Myocyte (in vitro differentiated cells): ENCODE data around the gene ATF5. TPM values are rescaled to one million over a fixed set of nuclear protein-coding genes. Genes with fewer than 3 reads are reported as not detected.
"Not testable (repeated sequence)": the region's sequence is repeated elsewhere in the genome, so short reads cannot be mapped to it uniquely, and the experiment has no call there.

Experiments
- DNase-seq: peaks from one replicate; pipeline ENCODE4 v3.0.0-alpha.2; 2012; ENCODE audit warnings: low read depth
- total RNA-seq: library from RNA; depleted of rRNA; stranded (reverse); fragments of >200 nt; gene quantifications from 2 replicates; pipeline ENCODE4 v1.2.3, GENCODE V29; 2014

The ATF5 gene
- total RNA-seq, 1 donor from 2014 or later = 32.8 TPM

DNA sequence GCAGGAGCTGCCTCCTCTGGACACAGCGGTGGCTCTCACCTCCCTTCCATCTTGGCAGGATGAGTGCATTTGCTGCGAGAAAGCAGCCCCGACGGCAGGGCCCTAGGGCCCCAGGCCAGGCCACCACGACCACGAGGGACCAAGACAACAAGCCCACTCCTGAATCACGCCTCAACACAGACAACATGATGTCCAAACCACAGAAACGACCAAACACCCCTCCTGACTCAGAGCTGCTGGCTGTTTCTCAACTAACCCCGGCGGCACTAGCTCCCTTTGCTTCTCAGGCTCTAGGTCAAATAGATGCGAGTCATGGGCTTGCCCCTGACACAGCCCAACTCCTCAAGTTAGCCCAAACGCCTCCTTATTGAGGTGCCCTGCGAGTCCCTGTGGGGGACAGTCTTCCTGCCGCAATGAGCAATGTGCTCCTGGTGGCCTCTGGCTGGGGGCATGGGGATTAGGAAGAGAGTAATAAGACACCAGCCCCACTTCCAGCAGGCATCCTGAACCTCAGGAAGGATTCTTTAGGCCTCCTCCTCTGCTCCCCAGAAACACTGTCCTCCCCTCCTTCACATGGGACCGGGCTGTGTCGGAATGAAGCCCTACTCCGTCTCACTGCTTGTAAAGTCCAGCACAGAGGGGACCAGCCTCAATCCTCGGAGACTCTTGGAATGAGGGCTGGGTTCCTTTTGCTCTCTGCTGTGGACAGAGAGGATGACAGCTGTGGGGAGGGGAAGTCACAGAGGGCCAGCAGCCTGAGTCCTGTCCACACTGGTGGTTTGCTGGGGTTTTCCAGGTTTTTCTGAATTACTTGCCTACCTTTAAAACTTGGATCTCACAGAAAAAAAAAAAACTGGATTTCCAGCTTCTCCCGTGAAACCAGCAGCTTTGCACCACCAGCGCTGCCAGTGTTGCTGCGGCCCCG lies 6.9 kb upstream of the ATF5 start:
- peak; percentile 78 for DNase-seq

DNA sequence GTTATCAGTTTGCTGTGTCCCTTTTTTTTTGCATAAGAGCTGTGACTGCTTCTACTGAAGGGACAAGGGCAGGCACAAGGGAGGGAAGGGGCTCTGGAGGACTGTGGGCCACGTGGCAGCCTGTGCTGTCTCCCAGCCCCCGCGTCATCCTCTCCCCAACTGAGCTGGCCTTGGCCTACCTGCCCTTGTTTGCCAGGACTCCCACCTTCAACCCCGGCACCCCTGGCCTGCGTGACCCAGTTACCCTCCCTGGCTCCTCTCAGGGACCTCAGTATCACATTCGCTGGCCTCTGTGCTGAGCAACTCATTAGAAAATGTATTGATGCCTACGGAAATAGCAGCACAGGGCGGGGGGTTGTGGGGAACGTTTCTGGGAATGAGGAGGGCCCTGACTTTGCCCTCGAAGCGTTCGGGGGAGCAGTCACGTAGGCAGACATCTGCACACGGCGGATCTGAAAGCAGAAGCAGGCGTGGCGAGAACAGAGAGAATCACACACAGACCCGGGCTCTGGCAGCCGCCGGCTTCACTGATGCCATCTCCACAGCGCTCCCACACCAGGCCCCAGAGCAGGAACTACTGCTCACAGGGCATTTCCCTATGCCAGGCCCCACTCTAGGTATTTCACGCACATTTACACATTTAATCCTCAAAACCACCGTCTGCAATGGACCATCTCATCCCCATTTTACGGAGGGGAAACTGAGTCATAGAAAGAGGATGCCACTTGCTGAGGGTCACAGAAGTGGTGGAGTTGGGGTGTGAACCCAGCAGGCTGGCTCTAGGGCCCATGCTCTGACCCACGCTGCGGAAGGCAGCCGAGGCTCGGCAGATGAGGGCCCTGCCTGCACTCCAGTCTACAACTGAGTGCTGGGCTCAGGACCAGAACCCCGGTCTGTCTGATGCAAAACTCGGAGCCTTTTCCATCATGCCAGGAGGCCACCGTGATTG lies 5.7 kb upstream of the ATF5 start:
- no peak for DNase-seq

DNA sequence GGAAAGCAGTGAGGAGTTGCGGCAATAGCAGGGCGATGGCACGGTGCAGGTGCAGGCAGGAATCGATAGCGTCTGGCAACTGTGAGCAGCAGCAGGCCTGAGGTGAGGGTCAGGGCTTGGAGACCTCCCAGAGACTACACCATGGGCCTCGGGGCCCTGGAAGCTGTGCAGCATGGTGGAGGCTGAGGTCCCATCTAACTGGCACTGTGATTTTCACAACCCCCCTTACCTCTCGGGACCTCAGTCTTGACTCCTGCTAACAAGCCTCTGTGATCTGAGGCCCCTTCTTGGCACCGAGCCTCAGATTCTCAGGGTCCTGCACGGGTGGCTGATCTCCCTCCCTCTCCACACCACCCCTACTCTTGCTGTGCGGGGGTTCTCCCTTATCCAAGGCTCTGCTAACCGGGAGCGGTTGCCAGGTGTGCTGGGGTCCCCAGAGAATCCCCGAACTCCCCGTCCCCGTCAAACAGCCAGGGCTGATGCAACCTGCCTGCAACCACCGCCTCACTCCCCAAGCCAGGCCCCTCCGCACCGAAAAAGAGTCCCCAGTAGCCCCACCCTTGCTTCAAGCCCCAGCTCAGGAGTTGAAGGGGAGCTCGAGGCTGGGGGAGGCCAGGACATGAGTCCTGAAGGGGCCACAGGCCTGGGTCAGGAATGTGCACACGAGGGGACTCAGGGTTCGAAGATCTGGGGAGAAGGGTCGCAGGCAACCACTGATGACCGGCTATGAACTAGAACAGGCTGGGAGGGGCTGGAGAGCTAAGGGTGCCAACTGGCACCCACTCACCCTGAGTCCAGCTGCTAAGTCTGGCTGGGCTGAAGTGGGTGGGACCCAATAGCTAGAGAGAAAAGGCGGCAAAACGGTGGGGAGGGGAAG lies 4.8 kb upstream of the ATF5 start:
- no peak for DNase-seq

DNA sequence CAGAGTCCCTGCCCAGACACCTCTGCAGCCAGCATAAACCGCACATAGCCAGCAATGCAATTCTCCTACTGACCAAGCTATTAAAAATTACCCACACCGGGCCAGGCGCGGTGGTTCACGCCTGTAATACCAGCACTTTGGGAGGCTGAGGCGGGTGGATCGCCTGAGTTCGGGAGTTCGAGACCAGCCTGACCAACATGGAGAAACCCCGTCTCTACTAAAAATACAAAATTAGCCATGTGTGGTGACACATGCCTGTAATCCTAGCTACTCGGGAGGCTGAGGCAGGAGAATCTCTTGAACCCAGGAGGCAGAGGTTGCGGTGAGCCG lies 4.2 kb upstream of the ATF5 start:
- not testable (repeated sequence) for DNase-seq

DNA sequence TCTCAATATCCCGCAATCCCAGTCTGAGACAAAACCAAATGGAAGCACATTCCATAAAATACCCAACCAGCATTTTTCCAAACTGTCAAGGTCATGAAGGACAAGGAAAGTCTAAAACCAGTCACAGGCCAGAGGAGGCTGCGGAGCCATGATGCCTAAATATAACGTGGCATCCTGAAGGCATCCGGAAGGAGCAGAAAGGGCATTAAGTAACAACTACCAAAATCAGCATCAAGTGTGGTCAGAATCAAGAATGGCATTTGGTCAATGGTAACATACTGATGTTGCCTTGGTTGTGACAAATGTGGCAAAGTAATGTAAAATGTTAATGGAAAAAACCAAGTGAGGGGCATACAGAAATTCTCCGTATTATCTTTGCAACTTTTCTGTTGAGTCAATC lies 3.5 kb upstream of the ATF5 start:
- peak; percentile 32 for DNase-seq

DNA sequence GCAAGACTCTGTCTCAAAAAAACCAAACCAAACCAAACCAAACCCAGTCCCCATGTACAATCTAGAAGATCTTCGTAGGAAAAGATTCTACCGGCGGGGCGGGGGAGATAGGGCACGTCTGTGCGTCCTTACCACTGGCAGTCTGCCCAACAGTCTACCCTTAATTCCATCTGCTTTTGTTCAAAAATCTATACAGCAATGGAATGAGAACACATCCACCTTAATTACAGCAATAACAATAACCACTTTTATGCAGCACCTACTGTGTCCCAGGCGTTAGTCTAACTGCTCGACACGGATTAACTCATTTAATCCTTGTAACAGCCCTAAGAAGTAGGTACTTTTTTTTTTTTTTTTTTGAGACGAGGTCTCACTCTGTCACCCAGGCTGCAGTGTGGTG lies 2.5 kb upstream of the ATF5 start:
- DNase-seq = no peak

DNA sequence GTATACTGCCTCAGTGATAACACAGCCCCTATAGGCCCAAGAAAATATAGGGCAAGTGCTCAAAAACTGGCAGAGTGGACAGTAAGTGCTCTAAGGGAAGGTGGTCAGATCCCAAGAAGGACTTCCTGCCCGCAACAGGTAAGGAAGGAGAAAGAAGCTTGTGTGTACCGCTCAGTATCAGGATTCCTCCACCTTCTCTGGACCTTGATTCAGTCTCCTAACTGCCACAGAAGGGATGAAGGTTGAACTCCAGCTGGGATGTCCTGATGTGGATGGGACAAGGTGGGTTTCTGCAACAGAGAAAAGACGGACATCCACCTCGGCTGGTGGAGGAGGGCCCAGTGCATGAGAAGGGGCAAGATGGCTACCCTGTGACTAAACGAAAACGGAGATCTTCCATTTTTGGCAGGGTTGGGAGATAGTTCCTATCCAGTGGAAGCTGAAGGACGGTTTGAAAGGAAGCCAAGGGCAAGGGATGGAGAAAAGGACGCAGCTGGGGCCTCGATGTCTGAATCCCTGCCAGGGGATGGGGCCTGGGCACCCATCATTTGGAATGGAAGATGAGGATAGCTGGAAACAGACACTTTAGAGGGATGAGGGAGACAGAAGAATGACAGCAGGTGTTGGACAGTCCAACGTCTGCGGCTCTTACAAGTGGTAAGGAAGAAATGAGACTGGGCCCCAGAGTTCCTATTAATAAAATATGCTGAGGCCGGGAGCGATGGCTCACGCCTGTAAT lies 1.3 kb upstream of the ATF5 start:
- DNase-seq = peak; percentile 68

DNA sequence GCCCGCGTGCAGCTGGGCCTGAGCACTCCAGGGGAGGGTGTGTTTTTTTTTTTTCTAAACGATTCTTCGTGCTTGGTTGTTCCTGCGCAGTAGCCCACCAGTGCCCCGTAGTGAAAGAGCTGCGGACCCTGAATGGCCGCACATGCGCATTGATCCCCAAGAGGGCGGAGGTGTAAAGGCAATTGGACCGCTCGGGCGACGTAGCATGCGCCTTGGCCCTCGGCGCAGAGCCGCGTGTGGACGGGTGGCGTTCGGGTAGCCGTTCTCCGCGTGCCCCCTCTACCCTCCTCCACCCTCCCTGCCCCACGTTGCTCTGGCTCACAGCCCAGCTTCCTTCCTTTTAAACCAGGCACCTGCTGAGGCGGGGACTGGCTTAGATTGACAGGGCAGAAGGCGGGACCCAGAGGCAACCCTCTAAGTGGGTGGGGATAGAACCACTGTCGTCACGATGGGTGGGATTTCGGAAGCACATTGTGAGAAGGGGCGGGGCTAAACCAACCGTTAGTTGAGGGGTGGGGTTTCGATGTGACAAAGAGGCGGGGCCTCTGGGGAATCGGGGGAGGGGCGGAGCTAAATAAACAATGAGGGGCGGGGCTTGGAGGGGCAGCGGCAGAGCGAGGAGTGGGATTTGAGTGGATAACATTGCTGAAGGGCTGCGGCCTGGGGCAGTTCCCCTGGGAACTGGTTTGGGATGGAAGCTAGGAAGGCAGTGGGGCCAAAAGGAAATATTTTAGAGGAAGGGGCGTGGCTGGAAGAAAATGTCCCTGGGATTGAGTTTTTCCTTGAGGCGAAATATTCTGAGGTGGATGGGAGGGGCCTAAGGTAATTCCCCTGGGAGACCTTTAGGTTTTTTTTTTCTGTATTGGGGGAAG lies 842 bp downstream of the ATF5 start:
- peak; percentile 95 for DNase-seq

DNA sequence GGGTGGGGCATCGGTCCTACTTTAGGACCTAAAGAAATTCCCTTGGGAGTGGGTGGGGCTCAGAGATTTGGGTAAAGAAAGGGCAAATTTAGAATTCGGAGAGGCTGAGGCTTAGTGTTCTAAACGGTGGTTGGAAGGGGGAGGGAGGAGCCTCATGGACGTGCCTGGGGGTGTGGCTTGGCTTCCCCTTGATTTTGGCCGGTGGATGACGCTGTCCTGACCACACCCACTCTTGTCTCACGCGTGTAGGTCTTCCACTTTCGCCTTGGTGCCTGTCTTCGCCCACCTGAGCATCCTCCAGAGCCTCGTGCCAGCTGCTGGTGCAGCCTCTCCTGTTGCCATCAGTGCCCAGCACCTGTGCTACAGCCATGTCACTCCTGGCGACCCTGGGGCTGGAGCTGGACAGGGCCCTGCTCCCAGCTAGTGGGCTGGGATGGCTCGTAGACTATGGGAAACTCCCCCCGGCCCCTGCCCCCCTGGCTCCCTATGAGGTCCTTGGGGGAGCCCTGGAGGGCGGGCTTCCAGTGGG lies 1.5 kb downstream of the ATF5 start:
- no peak for DNase-seq

DNA sequence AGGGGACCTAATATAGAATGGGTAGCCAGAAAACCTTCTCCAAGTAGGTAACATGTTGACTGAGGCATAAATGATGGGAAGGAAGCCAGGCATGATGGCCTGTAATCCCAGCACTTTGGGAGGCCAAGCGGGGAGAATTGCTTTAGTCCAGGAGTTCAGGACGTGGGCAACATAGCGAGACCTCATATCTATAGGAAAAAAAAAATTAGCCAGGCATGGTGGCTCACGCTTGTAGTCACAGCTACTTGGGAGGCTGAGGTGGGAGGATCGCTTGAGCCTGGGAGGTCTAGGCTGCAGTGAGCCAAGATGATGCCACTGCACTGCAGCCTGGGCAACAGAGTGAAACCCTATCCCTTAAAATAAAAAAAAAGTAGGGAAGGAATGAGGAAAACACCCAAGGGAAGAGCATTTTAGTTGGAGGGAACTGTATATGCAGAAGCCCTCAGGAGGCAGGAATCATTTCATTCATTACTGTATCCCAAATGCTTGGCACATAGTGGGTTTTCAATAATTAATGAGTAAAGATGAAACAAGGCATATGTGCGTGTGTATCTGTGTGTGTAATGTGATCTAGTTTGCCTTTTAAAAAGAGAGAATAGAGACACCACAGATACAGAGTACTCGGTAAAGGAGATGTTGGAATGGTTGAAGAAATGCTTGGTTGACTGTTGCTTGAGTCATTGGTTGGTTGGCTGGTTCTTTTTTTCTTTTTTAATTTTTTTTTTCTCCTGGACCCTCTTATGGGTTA lies 2.5 kb downstream of the ATF5 start:
- DNase-seq = no peak

DNA sequence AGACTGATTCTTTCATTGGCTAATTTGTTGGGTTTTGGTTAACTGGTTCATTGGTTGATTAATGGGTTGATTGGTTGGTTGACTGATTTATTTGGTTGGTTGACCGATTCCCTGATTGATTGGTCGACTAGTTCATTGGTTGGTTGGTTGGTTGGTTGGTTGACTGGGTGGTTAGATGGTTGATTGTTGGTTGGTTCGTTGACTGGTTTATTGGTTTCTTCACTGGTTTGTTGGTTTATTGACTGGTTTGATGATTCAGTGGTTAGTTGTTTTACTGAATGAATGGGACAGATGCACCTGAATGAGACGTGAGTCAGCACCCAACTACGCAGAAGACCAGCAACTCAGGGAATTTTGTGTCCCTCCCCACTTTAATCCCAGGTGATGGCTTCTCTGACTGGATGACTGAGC lies 3.0 kb downstream of the ATF5 start:
- DNase-seq = no peak

DNA sequence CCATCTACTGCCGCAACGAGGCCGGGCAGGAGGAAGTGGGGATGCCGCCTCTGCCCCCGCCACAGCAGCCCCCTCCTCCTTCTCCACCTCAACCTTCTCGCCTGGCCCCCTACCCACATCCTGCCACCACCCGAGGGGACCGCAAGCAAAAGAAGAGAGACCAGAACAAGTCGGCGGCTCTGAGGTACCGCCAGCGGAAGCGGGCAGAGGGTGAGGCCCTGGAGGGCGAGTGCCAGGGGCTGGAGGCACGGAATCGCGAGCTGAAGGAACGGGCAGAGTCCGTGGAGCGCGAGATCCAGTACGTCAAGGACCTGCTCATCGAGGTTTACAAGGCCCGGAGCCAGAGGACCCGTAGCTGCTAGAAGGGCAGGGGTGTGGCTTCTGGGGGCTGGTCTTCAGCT lies 3.7 kb downstream of the ATF5 start:
- DNase-seq = no peak

DNA sequence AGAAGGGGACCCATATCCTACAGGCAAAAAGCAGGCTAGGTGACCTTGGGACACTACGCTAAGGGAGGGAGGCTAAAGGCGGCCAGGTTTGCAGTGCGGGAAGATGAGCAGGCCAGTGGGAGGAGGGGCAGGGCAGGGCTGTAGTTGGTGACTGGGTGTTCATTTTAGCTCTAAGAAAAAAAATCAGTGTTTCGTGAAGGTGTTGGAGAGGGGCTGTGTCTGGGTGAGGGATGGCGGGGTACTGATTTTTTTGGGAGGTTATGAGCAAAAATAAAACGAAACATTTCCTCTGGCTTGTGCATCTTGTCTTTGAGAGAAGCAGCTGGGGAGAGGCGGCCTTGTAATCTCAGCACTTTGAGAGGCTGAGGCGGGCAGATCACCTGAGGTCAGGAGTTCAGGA lies 4.6 kb downstream of the ATF5 start:
- DNase-seq = no peak

DNA sequence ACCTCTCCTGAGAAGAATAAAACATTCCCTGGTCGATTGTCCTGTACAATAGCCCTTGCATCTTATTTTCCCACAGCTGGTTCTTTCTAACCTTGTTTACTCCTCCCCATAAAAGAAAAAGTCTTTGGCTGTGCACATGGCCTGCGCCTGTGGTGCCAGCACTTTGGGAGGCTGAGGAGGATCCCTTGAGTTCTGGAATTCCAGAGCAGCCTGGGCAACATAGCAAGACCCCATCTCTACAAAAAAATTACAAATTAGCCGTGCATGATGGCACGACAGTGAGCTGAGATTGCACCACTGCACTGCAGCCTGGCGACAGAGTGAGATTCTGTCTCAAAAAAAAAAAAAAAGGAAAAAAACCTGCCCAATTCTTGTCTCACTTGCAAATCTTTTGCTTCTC lies 7.5 kb downstream of the ATF5 start:
- DNase-seq = no peak

DNA sequence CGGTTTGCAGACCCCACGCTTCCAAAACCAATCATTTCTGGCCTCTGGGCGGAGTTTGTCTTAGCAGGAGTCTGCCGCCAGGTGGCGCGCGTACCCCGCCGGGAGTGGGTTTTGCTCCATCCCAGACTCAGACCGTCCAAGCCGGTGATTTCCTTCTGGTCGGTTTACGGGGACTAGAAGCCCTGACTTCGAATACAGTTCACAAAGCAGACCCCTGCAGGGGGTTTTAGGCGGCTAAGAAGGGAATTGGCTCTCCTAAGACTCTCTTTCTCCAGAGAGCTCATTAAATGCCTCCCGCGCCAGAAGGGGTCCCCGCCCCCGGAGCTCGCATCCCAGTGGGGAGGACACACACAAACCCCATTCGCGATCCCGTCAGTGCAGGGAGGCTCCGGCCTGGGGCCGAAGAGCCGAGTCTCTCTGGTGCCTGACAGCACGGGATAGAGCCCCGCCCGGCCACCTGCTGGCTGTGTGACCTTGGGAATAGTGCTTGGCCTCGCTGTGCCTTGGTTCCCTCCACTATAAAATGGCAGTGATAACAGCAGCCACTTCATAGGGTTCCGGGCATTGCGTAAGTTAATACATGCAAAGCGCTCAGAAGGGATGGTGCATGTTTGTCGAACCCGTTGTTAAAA lies 8.9 kb downstream of the ATF5 start:
- DNase-seq = peak; percentile 72

DNA sequence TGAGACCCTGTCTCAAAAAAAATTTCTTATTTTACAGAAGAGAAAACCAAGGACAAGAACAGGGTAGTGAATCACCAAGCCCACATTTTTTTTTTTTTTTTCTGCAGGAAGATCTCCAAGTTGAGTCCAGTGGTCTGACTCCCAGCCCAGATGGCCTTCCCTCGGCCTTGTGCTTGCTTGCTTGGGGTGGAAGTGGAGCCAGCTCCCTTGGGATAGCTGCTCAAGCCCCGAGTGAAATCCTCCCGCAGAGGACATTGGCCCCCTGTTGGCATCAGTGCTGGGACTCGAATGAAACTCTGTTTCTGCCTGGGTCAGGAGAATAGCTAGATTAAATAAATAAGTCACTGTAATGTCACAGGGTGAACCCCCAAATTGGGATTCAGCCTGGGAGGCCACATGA lies 9.7 kb downstream of the ATF5 start:
- DNase-seq = no peak

DNA sequence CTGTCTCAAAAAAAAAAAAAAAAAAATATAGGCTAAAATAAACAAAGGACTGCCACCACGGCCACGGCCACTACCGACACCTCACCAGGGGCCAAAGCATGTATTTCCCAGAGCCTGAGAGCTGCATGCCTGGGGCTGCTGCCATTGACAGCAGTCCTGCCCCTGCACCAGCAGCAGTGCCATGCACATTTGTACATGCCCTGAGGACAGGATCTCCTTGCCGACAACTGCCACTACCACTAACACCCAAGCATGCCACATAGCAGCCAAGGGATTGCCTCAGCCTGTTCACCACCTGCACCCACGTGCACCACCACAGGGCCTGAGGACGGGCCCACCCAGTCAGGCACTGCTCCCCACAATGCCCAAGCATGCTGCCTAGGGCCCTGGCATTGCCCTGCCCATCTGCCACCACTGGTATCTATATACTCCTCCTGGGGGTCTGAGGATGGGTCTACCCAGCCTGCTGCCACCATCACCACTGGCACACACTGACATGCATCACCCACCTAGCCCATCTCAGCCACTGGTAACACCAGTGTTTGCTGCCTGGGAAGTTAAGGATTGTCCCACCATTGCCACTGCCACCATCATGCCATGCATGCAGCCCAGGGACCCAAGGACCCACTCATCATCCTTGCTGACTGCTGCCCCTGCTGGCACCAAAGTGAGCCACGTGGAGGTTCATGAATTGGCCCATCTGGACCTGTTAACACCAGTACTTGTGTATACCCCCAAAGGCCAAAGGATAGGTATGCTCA lies 10.9 kb downstream of the ATF5 start:
- no peak for DNase-seq

DNA sequence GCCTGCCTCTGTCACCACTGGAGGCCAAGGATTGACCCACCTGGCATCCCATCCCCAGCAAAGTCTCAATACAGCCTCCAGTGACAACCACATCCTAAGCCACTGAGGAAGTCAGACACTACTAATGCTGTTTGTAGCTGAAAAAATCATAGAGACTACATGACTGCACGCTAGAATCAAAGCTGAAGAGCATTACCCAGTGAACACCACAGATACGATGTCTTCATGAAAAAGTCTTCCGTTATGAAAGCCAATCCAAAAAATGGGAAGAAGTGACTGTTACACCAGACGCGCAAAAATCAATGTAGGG lies 11.4 kb downstream of the ATF5 start:
- no peak for DNase-seq
